ENCODE results near the gene NACC2. TPM values are rescaled to one million over a fixed set of nuclear protein-coding genes. Genes with fewer than 3 reads are reported as not detected.
A peak's percentile ranks its signal among the peaks of the same experiment; 100 is the strongest.

Gene NACC2
- total and polyA plus RNA-seq, 9 of the 15 experiments (the other 6 are each of a cell fraction or from before 2014, with no cell fraction given), result 0.70 to 25.1 (median 5.6) TPM

DNA sequence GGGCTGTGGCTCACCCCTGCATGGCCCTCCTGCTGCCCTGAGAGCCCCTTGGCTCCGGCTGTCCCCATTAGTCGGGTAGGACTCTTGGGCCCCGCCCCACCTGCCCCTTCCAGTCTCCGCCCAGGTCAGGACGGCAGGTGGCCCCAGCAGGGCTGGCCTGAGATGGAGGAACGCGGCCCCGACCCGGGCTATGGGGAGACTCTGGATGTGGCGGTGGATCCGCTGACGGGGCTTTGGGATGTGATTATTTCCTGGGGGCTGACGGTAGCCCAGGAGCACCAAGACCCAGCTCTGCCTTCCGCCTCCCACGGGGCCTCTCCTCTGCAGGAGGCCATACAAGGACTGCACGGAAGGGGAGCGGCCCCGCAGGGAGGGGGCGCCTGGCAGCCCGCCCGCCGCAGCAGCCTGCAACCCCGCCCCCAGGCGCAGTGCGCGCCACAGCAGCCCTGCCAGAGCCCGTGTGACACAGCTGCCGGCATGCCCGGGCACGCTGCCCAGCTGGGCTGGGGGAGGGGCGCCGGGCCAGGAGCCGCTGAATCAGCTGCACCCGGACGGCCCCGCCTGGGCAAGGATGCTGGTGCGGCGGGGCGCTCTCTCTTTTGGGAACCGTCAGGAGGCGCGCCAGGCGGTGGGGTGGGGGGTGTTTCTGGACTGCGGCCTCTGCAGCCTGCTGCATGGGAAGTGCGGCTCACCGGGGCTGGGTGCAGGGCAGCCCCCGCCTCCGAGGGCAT, 14.4 kb upstream of the NACC2 start (continued):
- peak; percentile 53 for TF ChIP-seq SAP30 (IDR thresholded peaks at IDR 0.05; ENCODE audit: borderline replicate concordance, insufficient read depth, low read depth, low read length, poor library complexity, severe bottlenecking)
- TF ChIP-seq, protein P1, sequence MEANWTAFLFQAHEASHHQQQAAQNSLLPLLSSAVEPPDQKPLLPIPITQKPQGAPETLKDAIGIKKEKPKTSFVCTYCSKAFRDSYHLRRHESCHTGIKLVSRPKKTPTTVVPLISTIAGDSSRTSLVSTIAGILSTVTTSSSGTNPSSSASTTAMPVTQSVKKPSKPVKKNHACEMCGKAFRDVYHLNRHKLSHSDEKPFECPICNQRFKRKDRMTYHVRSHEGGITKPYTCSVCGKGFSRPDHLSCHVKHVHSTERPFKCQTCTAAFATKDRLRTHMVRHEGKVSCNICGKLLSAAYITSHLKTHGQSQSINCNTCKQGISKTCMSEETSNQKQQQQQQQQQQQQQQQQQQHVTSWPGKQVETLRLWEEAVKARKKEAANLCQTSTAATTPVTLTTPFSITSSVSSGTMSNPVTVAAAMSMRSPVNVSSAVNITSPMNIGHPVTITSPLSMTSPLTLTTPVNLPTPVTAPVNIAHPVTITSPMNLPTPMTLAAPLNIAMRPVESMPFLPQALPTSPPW (CRISPR knock-in tag; IDR thresholded peaks at IDR 0.05), result peak; percentile 80
- TF ChIP-seq ESRRA (IDR thresholded peaks at IDR 0.05; ENCODE audit: borderline replicate concordance, low read depth), result 0 out of 2 replicates have a peak, but pooled peaks have one; percentile 24
- no peak for TF ChIP-seq HDAC8 (tag; IDR thresholded peaks at IDR 0.05)
- TF ChIP-seq, protein P2, sequence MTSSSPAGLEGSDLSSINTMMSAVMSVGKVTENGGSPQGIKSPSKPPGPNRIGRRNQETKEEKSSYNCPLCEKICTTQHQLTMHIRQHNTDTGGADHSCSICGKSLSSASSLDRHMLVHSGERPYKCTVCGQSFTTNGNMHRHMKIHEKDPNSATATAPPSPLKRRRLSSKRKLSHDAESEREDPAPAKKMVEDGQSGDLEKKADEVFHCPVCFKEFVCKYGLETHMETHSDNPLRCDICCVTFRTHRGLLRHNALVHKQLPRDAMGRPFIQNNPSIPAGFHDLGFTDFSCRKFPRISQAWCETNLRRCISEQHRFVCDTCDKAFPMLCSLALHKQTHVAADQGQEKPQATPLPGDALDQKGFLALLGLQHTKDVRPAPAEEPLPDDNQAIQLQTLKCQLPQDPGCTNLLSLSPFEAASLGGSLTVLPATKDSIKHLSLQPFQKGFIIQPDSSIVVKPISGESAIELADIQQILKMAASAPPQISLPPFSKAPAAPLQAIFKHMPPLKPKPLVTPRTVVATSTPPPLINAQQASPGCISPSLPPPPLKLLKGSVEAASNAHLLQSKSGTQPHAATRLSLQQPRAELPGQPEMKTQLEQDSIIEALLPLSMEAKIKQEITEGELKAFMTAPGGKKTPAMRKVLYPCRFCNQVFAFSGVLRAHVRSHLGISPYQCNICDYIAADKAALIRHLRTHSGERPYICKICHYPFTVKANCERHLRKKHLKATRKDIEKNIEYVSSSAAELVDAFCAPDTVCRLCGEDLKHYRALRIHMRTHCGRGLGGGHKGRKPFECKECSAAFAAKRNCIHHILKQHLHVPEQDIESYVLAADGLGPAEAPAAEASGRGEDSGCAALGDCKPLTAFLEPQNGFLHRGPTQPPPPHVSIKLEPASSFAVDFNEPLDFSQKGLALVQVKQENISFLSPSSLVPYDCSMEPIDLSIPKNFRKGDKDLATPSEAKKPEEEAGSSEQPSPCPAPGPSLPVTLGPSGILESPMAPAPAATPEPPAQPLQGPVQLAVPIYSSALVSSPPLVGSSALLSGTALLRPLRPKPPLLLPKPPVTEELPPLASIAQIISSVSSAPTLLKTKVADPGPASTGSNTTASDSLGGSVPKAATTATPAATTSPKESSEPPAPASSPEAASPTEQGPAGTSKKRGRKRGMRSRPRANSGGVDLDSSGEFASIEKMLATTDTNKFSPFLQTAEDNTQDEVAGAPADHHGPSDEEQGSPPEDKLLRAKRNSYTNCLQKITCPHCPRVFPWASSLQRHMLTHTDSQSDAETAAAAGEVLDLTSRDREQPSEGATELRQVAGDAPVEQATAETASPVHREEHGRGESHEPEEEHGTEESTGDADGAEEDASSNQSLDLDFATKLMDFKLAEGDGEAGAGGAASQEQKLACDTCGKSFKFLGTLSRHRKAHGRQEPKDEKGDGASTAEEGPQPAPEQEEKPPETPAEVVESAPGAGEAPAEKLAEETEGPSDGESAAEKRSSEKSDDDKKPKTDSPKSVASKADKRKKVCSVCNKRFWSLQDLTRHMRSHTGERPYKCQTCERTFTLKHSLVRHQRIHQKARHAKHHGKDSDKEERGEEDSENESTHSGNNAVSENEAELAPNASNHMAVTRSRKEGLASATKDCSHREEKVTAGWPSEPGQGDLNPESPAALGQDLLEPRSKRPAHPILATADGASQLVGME (CRISPR knock-in tag; IDR thresholded peaks at IDR 0.05), result 0 out of 2 replicates have a peak, but pooled peaks have one; percentile 7
- no peak for TF ChIP-seq ZNF830 (CRISPR knock-in tag; IDR thresholded peaks at IDR 0.05)
- peak; percentile 66 for TF ChIP-seq POLR2A (conservative IDR thresholded peaks at IDR 0.05)
- TF ChIP-seq, protein P3, sequence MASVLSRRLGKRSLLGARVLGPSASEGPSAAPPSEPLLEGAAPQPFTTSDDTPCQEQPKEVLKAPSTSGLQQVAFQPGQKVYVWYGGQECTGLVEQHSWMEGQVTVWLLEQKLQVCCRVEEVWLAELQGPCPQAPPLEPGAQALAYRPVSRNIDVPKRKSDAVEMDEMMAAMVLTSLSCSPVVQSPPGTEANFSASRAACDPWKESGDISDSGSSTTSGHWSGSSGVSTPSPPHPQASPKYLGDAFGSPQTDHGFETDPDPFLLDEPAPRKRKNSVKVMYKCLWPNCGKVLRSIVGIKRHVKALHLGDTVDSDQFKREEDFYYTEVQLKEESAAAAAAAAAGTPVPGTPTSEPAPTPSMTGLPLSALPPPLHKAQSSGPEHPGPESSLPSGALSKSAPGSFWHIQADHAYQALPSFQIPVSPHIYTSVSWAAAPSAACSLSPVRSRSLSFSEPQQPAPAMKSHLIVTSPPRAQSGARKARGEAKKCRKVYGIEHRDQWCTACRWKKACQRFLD (CRISPR knock-in tag; IDR thresholded peaks at IDR 0.05), result peak; percentile 69; the same call in 1 of the 2 replicates
- 0 out of 2 replicates have a peak, but pooled peaks have one; percentile 11 for TF ChIP-seq ZNF12 (CRISPR knock-in tag; IDR thresholded peaks at IDR 0.05)
- no peak for TF ChIP-seq ZNF717 (CRISPR knock-in tag; IDR thresholded peaks at IDR 0.05)
- peak; percentile 71 for TF ChIP-seq CXXC5 (CRISPR knock-in tag; IDR thresholded peaks at IDR 0.05)

All from K562 (cell line).